Skin epidermis (tissue), 12 donors: ENCODE measurements around the gene ALOX12.

ENCODE experiments used
- H3K27ac ChIP-seq, 21 experiments: fragments of 200-600 bp; sonication (generic) in 11 of 21; one replicate each; pipeline ENCODE4 v1.5.0; 2020; ENCODE audit warnings: mild to moderate bottlenecking in 3 of 21, inconsistent platforms in 2 of 21, moderate library complexity in 2 of 21
- H3K4me3 ChIP-seq, 7 experiments: fragments of 200-600 bp; sonication (generic) in 2 of 7; one replicate each; pipeline ENCODE4 v1.5.0; 2020; ENCODE audit warnings: inconsistent platforms in 2 of 7, mild to moderate bottlenecking in 2 of 7, moderate library complexity in 1 of 7

ALOX12 gene

GRCh38 chr17:6998855-6999508 is 3.1 kb downstream of the ALOX12 start:
- no peak overlapping the region for H3K27ac ChIP-seq

GRCh38 chr17:7001318-7001961 is 5.6 kb downstream of the ALOX12 start:
- no peak overlapping the region for H3K4me3 ChIP-seq
- H3K27ac ChIP-seq: no peak overlapping the region

More at GRCh38 chr17:6998855-6999508, 3.1 kb downstream of the ALOX12 start:
- H3K4me3 ChIP-seq: no peak overlapping the region

GRCh38 chr17:7002288-7003047 is 6.6 kb downstream of the ALOX12 start:
- H3K27ac ChIP-seq: no peak overlapping the region
- H3K4me3 ChIP-seq: no peak overlapping the region

DNA sequence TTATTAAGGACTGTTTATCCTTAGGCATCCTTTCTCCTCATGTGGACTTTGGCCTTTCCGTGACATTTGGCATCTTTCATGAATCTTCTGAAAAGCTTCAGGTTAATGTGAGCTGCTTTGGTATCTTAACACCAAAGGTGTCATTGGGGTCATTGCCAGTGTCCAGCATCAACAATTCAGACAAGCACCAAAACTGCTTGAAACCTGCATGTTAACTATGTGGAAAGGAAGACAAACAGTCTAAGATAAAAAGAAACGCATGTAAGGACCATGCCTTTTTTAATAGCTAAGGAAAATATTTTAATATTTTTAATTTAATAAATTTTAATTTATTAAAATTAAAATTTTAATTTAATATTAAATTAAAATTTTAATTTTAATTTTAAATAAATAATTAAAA is 7.9 kb downstream of the ALOX12 start:
- Histone ChIP-seq H3K4me3 (no peak overlapping the region), H3K27ac (no peak overlapping the region)

DNA sequence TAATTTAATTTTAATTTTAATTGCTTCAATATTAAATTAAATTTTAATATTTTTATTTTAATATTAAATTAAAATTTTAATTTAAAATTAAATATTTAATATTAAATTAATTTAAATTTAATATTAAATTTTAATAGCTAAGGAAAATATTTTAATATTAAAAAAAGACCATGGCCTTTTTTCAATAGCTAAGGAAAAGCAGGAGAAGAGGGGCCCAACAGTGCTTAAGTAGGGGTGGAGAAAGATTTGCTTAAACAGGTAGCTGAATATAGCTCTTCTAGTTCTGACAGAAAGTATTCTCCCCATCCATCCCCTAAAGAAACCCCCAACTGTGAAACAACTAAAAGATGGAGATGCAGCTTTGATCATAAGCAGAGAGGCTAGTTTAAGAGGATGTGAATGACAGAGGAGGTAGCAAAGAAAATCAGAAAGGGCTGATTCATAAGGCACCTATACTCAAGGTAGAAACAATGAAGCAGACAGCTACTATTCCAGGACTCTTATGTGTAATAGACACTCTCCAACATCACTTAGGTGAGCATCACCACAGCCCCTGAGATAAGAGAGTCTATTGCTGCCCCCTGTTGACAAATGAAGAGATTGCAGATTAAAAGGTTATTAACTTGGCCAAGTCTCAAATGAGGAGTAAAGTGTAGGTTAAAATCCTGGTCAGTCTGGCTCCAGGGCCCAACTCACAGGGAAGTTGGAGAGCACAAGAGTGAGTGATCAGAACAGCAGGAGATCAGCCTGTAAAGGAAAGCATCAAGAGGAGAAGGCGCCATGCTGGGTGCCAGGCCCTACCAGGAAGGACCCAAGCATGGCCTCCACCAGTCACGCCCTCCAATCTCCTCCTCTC is 8.8 kb downstream of the ALOX12 start:
- no peak overlapping the region for H3K27ac ChIP-seq

DNA sequence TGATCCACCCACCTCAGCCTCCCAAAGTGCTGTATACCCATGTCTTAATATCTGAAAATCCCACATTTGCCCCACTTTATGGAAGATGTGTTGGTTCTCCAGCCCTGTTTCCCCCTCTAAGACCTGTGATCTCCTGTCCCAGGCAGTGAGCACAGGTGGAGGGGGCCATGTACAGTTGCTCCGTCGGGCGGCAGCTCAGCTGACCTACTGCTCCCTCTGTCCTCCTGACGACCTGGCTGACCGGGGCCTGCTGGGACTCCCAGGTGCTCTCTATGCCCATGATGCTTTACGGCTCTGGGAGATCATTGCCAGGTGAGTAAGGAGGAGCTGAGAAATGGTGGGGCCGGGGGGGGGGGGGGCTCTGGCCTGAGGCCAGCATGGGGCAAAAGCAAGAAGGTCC is 9.9 kb downstream of the ALOX12 start:
- H3K27ac ChIP-seq: no peak overlapping the region
- no peak overlapping the region for H3K4me3 ChIP-seq

More for the DNA sequence above, 8.8 kb downstream of the ALOX12 start:
- no peak overlapping the region for H3K4me3 ChIP-seq

DNA sequence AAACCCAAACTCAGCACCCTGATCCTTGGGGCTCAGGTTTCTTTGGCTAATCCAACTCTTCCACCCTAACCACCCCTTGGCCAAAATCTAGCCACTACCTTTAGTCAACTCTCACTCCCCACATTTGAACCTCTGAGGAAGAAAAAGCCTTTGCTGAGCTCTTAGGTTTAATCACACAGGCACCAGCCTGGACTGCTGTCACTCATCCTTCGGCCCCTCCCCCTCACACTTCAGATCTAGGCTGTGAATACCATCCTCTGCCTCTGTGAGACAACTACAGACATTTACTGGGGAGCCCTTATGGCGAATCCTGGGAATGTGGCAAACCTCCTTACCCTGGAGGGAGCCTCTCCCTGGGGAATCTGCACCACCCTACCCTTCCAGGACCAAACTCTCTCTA is 11.3 kb downstream of the ALOX12 start:
- no peak overlapping the region for H3K27ac ChIP-seq
- no peak overlapping the region for H3K4me3 ChIP-seq

DNA sequence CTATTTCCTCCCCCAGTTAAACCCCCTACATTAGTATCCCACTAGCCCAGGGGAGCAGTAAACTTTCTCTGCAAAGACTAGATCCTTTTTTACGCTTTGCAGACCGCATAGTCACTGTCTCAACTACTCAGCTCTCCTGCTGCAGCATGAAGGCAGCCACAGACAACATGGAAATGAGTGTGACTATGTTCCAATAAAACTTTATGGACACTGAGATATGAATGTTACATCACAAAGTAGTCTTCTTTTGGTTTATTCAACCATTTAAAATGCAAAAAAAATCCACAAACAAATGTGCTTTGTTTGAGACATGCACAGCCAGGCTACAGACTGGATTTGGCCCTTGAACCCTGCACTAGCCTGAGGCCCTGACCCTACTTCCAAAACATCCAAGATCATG is 14.7 kb downstream of the ALOX12 start:
- H3K4me3 ChIP-seq: no peak overlapping the region
- H3K27ac ChIP-seq: peak overlapping the region in 1 of 21 experiments; percentile 4

GRCh38 chr17:7011415-7011814 is 15.6 kb downstream of the ALOX12 start:
- peak overlapping the region in 15 of 21 experiments; percentile 93 to 100 (median 99) for H3K27ac ChIP-seq
- H3K4me3 ChIP-seq: peak overlapping the region; percentile 67 to 96 (median 82)

DNA sequence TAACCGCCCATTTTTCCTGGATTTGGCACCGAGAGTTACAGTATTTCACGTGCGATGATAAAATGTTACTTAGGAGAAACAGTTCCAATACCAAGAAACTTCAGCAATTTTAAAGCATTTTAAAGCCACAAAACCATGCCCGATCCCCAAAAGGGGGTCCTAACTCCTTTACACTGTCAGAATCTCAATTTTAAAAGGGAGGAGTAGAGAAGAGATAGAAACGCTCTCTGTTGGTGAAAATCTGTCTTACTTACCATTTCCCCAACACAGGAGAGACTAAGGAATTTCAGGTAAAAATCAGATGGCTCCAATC is 16.0 kb downstream of the ALOX12 start:
- H3K27ac ChIP-seq: peak overlapping the region; percentile 84 to 100 (median 99)
- H3K4me3 ChIP-seq: peak overlapping the region; percentile 67 to 96 (median 82)

GRCh38 chr17:7014261-7014994 is 18.6 kb downstream of the ALOX12 start:
- H3K4me3 ChIP-seq: peak overlapping the region; percentile 67 to 96 (median 82)
- H3K27ac ChIP-seq: peak overlapping the region; percentile 84 to 100 (median 99)

- Histone ChIP-seq H3K4me3 (peak overlapping the region; percentile 67 to 96 (median 82)), H3K27ac (peak overlapping the region; percentile 33 to 100 (median 99))
Observed at GRCh38 chr17:7014995-7015958, 19.4 kb downstream of the ALOX12 start.

GRCh38 chr17:7016418-7016817 is 20.6 kb downstream of the ALOX12 start:
- Histone ChIP-seq H3K27ac (peak overlapping the region in 19 of 21 experiments; percentile 88 to 100 (median 98)), H3K4me3 (no peak overlapping the region)

DNA sequence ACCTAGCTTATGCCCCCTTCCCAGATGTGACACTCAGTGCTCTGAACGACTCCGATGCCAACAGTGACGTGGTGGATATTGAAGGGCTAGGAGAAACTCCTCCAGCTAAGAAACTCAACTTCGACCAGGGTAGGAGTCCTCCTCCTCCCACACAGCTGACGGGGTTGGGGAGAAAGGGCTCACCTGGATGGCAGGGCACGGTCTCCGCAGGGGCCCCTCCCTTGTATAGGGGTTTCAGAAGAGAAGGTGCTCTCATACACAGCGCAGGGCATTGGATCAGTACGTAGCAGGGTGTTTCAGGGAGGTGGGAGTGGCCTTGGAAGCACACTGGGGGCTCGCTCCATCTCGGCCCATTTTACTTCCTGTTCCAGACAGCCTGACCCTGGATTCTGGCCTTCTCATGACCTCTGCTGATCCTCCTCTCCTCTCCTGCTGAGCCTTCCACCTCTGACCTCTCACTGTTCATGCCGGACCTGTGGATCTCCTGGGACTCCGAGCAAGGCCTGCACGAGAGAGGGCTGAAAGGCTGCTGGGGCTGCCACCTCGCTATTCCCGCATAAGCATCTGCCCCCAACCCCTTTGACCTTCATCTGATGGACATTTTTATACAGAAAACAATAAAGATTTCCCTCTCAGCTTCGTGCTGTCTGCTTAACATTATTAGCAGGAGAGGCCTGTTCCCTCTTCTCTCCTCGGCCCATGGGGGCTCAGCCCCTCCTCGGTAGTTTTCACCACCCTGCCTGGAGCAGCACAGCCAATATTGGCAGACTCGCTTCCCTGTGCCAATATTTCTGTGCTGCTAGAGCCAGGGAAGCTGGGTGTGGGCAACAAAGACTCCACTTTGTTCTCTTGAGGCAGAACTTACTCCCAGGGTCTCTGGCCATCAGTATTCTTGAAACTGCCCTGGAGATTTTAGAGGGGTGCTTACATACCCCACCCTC is 21.3 kb downstream of the ALOX12 start:
- Histone ChIP-seq H3K4me3 (peak overlapping the region in 2 of 7 experiments; percentile 36 to 44), H3K27ac (peak overlapping the region in 19 of 21 experiments; percentile 75 to 100 (median 98))

GRCh38 chr17:7017827-7018200 is 22.0 kb downstream of the ALOX12 start:
- peak overlapping the region in 20 of 21 experiments; percentile 60 to 100 (median 93) for H3K27ac ChIP-seq
- peak overlapping the region in 4 of 7 experiments; percentile 29 to 44 (median 35) for H3K4me3 ChIP-seq

DNA sequence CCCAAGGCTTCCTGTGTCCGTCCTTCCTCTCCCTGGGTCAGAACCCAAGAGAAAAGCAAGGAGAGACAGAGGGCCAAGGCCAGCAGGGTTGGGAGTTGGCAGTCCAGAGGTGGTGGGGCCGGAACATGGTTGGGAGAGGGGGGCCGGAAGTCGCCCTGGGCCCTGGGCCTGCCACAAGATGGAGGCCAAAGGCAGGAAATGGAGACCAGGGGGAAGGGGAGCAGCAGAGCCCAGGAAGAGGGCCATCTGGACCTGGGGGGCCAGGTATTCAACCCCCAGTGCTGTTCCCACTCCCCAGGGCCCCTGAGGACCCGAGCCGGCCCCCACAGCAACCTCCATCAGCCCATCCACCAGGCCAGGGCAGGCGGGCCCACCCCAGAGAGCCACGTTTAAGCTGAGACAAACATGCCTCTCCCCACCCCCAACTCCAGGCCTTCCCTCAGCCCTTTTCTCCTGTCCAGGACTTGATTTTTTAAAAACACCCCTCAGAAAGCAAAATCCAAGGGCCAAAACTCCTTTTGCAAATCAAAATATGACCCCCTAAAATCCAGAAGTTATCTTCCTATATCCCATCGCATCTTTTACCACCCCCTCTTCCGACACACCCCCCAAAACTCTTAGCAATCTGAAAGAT is 22.6 kb downstream of the ALOX12 start:
- Histone ChIP-seq H3K4me3 (peak overlapping the region; percentile 24 to 44 (median 34)), H3K27ac (peak overlapping the region; percentile 32 to 100 (median 93))
